AG04449 (cell line): ENCODE data around the gene SLC37A1.

ENCODE experiments used
- CTCF ChIA-PET: fragments of 350-600 bp; formaldehyde crosslinking; extraction: SDS; loops from one replicate; lab custom pipeline; 2021; ENCODE audit warnings: antibody characterized with exemption; lab: Yijun Ruan, JAX
- POLR2A ChIA-PET: fragments of 400-600, 350-600 bp; formaldehyde crosslinking; extraction: SDS; loops from one replicate; lab custom pipeline; 2020; ENCODE audit warnings: antibody characterized with exemption, inconsistent platforms; lab: Yijun Ruan, JAX
- DNase-seq: peaks from one replicate; pipeline ENCODE4 v3.0.0-alpha.2; 2010; ENCODE audit warnings: low read depth, low spot score
- H3K4me3 ChIP-seq: 2 replicates; pipeline ENCODE4 v1.5.1; 2011; ENCODE audit warnings: low read depth, mild to moderate bottlenecking, control low read depth, low read length
- CTCF ChIP-seq: IDR thresholded peaks from one replicate; pipeline ENCODE4 v1.5.1; 2011; ENCODE audit warnings: mild to moderate bottlenecking, moderate library complexity, low read length, control low read depth, inconsistent platforms; ENCODE audit not compliant: insufficient read depth; ENCODE audit errors: missing control alignments

SLC37A1 gene

GRCh38 chr21:42507418-42507817 is 6.2 kb upstream of the SLC37A1 start:
- POLR2A ChIA-PET, result no interaction called here
- TF ChIP-seq CTCF, result no peak
- CTCF ChIA-PET, result no interaction called here
- H3K4me3 ChIP-seq, result no peak overlapping the region
- no peak for DNase-seq

- TF ChIP-seq CTCF, result no peak
- ChIA-PET CTCF (no interaction called here), POLR2A (no interaction called here)
- no peak for DNase-seq
- H3K4me3 ChIP-seq, result no peak overlapping the region
These were observed 5.3 kb upstream of the SLC37A1 start for GRCh38 chr21:42508371-42508770.

GRCh38 chr21:42509244-42509643 is 4.4 kb upstream of the SLC37A1 start:
- DNase-seq, result no peak
- TF ChIP-seq CTCF, result no peak
- H3K4me3 ChIP-seq, result no peak overlapping the region
- CTCF ChIA-PET, result no interaction called here
- POLR2A ChIA-PET, result no interaction called here

- no peak overlapping the region for H3K4me3 ChIP-seq
- TF ChIP-seq CTCF, result no peak
- no peak for DNase-seq
- POLR2A ChIA-PET, result no interaction called here
- CTCF ChIA-PET, result no interaction called here
These were observed 1.2 kb upstream of the SLC37A1 start for GRCh38 chr21:42512346-42513034.

GRCh38 chr21:42513985-42514882 is 582 bp downstream of the SLC37A1 start:
- TF ChIP-seq CTCF, result no peak
- no peak for DNase-seq
- POLR2A ChIA-PET, result no interaction called here

GRCh38 chr21:42514883-42515228 is 1.2 kb downstream of the SLC37A1 start:
- DNase-seq, result no peak
- H3K4me3 ChIP-seq, result no peak overlapping the region
- CTCF ChIA-PET, result no interaction called here
- POLR2A ChIA-PET, result no interaction called here
- no peak for TF ChIP-seq CTCF

More at GRCh38 chr21:42513985-42514882, 582 bp downstream of the SLC37A1 start:
- H3K4me3 ChIP-seq, result peak overlapping the region; percentile 33
- CTCF ChIA-PET, result no interaction called here
